IMR-90 (cell line): ENCODE results near the gene UBL7. TPM values are rescaled to one million over a fixed set of nuclear protein-coding genes. Genes with fewer than 3 reads are reported as not detected.

ENCODE experiments used
- ATAC-seq: fragments of 200-7000 bp; cut with Tn5 transposase; 2 replicates; pipeline ENCODE4 v1.9.1; 2020; ENCODE audit warnings: low read depth, mild to moderate bottlenecking, moderate library complexity
- BruUV-seq: library from RNA; stranded (reverse); fragments of 400-500 nt; replicated peaks from 2 replicates; lab custom pipeline; 2021; lab: Mats Ljungman, UMichigan
- CTCF ChIA-PET: fragments of 300-600 bp; formaldehyde crosslinking; extraction: SDS; loops from one replicate; lab custom pipeline; 2021; ENCODE audit warnings: antibody characterized with exemption; lab: Yijun Ruan, JAX
- POLR2A ChIA-PET: fragments of 300-600 bp; sonication (Branson Sonifier 250); formaldehyde crosslinking; loops from one replicate; lab custom pipeline; 2022; ENCODE audit warnings: antibody characterized with exemption; ENCODE audit not compliant: unreplicated experiment; lab: Charles Lee
- DNase-seq: peaks from one replicate; pipeline ENCODE4 v3.0.0; 2013
- H2AFZ ChIP-seq: replicated peaks from 2 replicates; pipeline ENCODE3; 2013; ENCODE audit warnings: low read length, mild to moderate bottlenecking; ENCODE audit not compliant: poor library complexity
- H2AK5ac ChIP-seq: 2 replicates; pipeline ENCODE4 v1.6.1; 2013; ENCODE audit warnings: low read depth, low read length, inconsistent platforms
- H2AK9ac ChIP-seq: replicated peaks from 2 replicates; pipeline ENCODE3; 2013; ENCODE audit warnings: mild to moderate bottlenecking, low read depth, low read length, moderate library complexity; ENCODE audit not compliant: poor library complexity
- H2BK120ac ChIP-seq: 2 replicates; pipeline ENCODE4 v1.6.1; 2013; ENCODE audit warnings: low read depth, low read length, inconsistent platforms
- H2BK15ac ChIP-seq: 3 replicates; pipeline ENCODE4 v1.6.1; 2013; ENCODE audit warnings: low read depth, low read length, inconsistent platforms
- H2BK20ac ChIP-seq: 2 replicates; pipeline ENCODE4 v1.6.1; 2013; ENCODE audit warnings: low read depth, mild to moderate bottlenecking, inconsistent platforms, low read length, moderate library complexity
- H2BK5ac ChIP-seq: 2 replicates; pipeline ENCODE4 v1.6.1; 2013; ENCODE audit warnings: mild to moderate bottlenecking, low read depth, low read length, inconsistent platforms; ENCODE audit not compliant: poor library complexity, severe bottlenecking
- H3K14ac ChIP-seq: replicated peaks from 2 replicates; pipeline ENCODE4 v1.6.1; 2013; ENCODE audit warnings: low read depth, low read length, inconsistent platforms
- H3K18ac ChIP-seq: 2 replicates; pipeline ENCODE4 v1.6.1; 2013; ENCODE audit warnings: low read depth, low read length, control low read depth
- H3K23ac ChIP-seq: 2 replicates; pipeline ENCODE4 v1.6.1; 2013; ENCODE audit warnings: low read depth, low read length, inconsistent platforms
- H3K27ac ChIP-seq: 2 replicates; pipeline ENCODE4 v1.5.1; 2013; ENCODE audit warnings: mild to moderate bottlenecking, control low read depth, low read length; ENCODE audit not compliant: insufficient read depth
- H3K27me3 ChIP-seq: 2 replicates; pipeline ENCODE4 v1.6.1; 2013; ENCODE audit warnings: low read length; ENCODE audit not compliant: control insufficient read depth, insufficient read depth
- H3K36me3 ChIP-seq: 2 replicates; pipeline ENCODE4 v1.6.1; 2013; ENCODE audit warnings: low read length, mixed read lengths; ENCODE audit not compliant: control insufficient read depth, insufficient read depth
- H3K4ac ChIP-seq: 2 replicates; pipeline ENCODE4 v1.6.1; 2013; ENCODE audit warnings: low read depth, low read length, inconsistent platforms
- H3K4me1 ChIP-seq: 2 replicates; pipeline ENCODE4 v1.6.1; 2013; ENCODE audit warnings: low read length, mixed read lengths; ENCODE audit not compliant: control insufficient read depth, insufficient read depth
- H3K4me2 ChIP-seq: 2 replicates; pipeline ENCODE4 v1.6.1; 2013; ENCODE audit warnings: low read depth, mild to moderate bottlenecking, control low read depth, low read length, moderate library complexity
- H3K4me3 ChIP-seq: 2 replicates; pipeline ENCODE4 v1.5.1; 2013; ENCODE audit warnings: low read depth, mild to moderate bottlenecking, control low read depth, low read length, moderate library complexity; ENCODE audit not compliant: insufficient read depth
- H3K56ac ChIP-seq: 2 replicates; pipeline ENCODE4 v1.6.1; 2013; ENCODE audit warnings: low read length, inconsistent platforms; ENCODE audit not compliant: insufficient read depth; ENCODE audit errors: extremely low read depth
- H3K79me1 ChIP-seq, 2 experiments: 2 replicates each; pipeline ENCODE4 v1.6.1; 2013; ENCODE audit warnings: low read length in 2 of 2, inconsistent platforms in 1 of 2, low read depth in 1 of 2
- H3K9ac ChIP-seq: 2 replicates; pipeline ENCODE4 v1.6.1; 2013; ENCODE audit warnings: low read depth, low read length, control low read depth
- H3K9me1 ChIP-seq: 2 replicates; pipeline ENCODE4 v1.6.1; 2013; ENCODE audit warnings: low read length, inconsistent platforms; ENCODE audit not compliant: insufficient read depth
- H3K9me3 ChIP-seq: 2 replicates; pipeline ENCODE4 v1.6.1; 2013; ENCODE audit warnings: low read length; ENCODE audit not compliant: control insufficient read depth, insufficient read depth
- H4K20me1 ChIP-seq: 2 replicates; pipeline ENCODE4 v1.6.1; 2013; ENCODE audit warnings: low read length, inconsistent platforms; ENCODE audit not compliant: insufficient read depth
- H4K5ac ChIP-seq: 2 replicates; pipeline ENCODE4 v1.6.1; 2013; ENCODE audit warnings: mild to moderate bottlenecking, low read depth, low read length, control low read depth
- H4K8ac ChIP-seq, 2 experiments: 2 replicates each; pipeline ENCODE4 v1.6.1; 2013; ENCODE audit warnings: low read depth in 2 of 2, low read length in 2 of 2, control low read depth in 1 of 2, inconsistent platforms in 1 of 2
- H4K91ac ChIP-seq: 2 replicates; pipeline ENCODE4 v1.6.1; 2013; ENCODE audit warnings: low read depth, low read length, inconsistent platforms; ENCODE audit not compliant: insufficient read depth
- BHLHE40 ChIP-seq: fragments of 150-350 bp; IDR thresholded peaks from 2 replicates; pipeline ENCODE4 v1.6.1; 2016; ENCODE audit warnings: mild to moderate bottlenecking, low read depth, low read length
- SMC3 ChIP-seq: fragments of 150-350 bp; IDR thresholded peaks from 2 replicates; pipeline ENCODE4 v1.6.1; 2016; ENCODE audit warnings: low read depth, mild to moderate bottlenecking, antibody characterized with exemption, low read length, moderate library complexity
- WGBS, 2 experiments: methylation state at CpG; one replicate each; pipeline versions ENCODE4 v1.1.5 to v1.1.7; 2013; ENCODE audit warnings: missing lambda C conversion rate in 2 of 2; ENCODE audit not compliant: insufficient read length in 1 of 2; ENCODE audit errors: extremely low coverage in 2 of 2; 5-methylcytosine and 5-hydroxymethylcytosine counted together
- dilution Hi-C: fragments of 300-500 bp; cut with HindIII; formaldehyde crosslinking; loops from one replicate; pipeline ENCODE4 v1.14.3; 2018; ENCODE audit warnings: low sequenced_read_pairs; ENCODE audit not compliant: unreplicated experiment
- in situ Hi-C: fragments of 300-500 bp; cut with MboI; formaldehyde crosslinking; loops from 3 replicates; pipeline ENCODE4 v1.14.3; 2019; ENCODE audit warnings: low sequenced_read_pairs, inconsistent platforms, mixed read lengths
- intact Hi-C: fragments of 100-400 bp; cut with micrococcal nuclease; formaldehyde crosslinking; loops from 2 replicates; pipeline ENCODE4 v1.10.0; 2022
- polyA plus RNA-seq, 3 experiments: library from polyadenylated mRNA; depleted of rRNA; stranded (reverse); fragments of >200 nt; gene quantifications; 2 replicates each; pipeline ENCODE4 v1.2.3, GENCODE V29; 2012; ENCODE audit warnings: low replicate concordance in 1 of 3
- total RNA-seq: library from RNA; depleted of rRNA; stranded (reverse); fragments of >200 nt; gene quantifications from 2 replicates; pipeline ENCODE4 v1.2.3, GENCODE V29; 2012

Gene UBL7
- total and polyA plus RNA-seq, 2 of the 4 experiments (the other 2 are of a cell fraction) = 68.1 to 78.4 TPM

- dilution Hi-C loops (no loop called here), intact Hi-C loops (loop anchor here (2.0 kb wide), 1 partner anchor 15 kb away; no protein-coding TSS in a partner anchor), in situ Hi-C loops (no loop called here)
- H3K27ac ChIP-seq = peak overlapping the region; percentile 65
- peak overlapping the region; percentile 90 for H2BK5ac ChIP-seq
- no peaks in the 10 kb centered on the region for H3K27me3 ChIP-seq
- peak overlapping the region; percentile 97 for H2AK5ac ChIP-seq
- peak overlapping the region; percentile 60 to 83; a peak in 3 of 4 replicates for H4K8ac ChIP-seq
- peak overlapping the region; percentile 76 for H3K23ac ChIP-seq
- H2BK120ac ChIP-seq = peak overlapping the region; percentile 82
- TF ChIP-seq BHLHE40 (no peak), SMC3 (no peak)
- no peak overlapping the region for H3K4me3 ChIP-seq
- CTCF ChIA-PET = interaction anchor here (0.6 kb wide), 1 partner anchor 338 kb away, joined by 3 read pairs; no protein-coding TSS in a partner anchor
- WGBS, 2 experiments = 80% methylated on average over 1 of the region's 9 CpGs; no CpG with 5 or more reads in 1 of the 2 experiments
- BruUV-seq = no TSS peak
- H3K56ac ChIP-seq = no peak overlapping the region; the same call in 1 of the 2 replicates
- H4K20me1 ChIP-seq = peaks cover 6% of the 10 kb centered on the region; the same call in 1 of the 2 replicates
- peak overlapping the region; percentile 18; the same call in 2 of the 3 replicates for H2BK15ac ChIP-seq
- peak overlapping the region; percentile 10 for H2AK9ac ChIP-seq
- H3K9me3 ChIP-seq = no peaks in the 10 kb centered on the region
- H4K91ac ChIP-seq = peak overlapping the region; percentile 90
- H2AFZ ChIP-seq = peak overlapping the region; percentile 54
- H3K18ac ChIP-seq = peak overlapping the region; percentile 30; the same call in 1 of the 2 replicates
- DNase-seq (no peak), ATAC-seq (no peak)
- peak overlapping the region; percentile 91 for H3K4ac ChIP-seq
- H2BK20ac ChIP-seq = peak overlapping the region; percentile 80
- H3K36me3 ChIP-seq = no peaks in the 10 kb centered on the region
- H4K5ac ChIP-seq = peak overlapping the region; percentile 35
- no peak overlapping the region for H3K4me2 ChIP-seq
- H3K9me1 ChIP-seq = peaks cover 53% of the 10 kb centered on the region
- peaks cover 48% of the 10 kb centered on the region for H3K4me1 ChIP-seq
- POLR2A ChIA-PET = no interaction called here
- peaks cover 26 to 94% of the 10 kb centered on the region in 2 experiments; a peak in 3 of 4 replicates for H3K79me1 ChIP-seq
- no peak overlapping the region for H3K9ac ChIP-seq
- H3K14ac ChIP-seq = peak overlapping the region; percentile 95
Measured at GRCh38 chr15:74422265-74422651, 38.7 kb downstream of the UBL7 start.
